ENCODE measurements around the gene CNTD1.

The CNTD1 gene

DNA sequence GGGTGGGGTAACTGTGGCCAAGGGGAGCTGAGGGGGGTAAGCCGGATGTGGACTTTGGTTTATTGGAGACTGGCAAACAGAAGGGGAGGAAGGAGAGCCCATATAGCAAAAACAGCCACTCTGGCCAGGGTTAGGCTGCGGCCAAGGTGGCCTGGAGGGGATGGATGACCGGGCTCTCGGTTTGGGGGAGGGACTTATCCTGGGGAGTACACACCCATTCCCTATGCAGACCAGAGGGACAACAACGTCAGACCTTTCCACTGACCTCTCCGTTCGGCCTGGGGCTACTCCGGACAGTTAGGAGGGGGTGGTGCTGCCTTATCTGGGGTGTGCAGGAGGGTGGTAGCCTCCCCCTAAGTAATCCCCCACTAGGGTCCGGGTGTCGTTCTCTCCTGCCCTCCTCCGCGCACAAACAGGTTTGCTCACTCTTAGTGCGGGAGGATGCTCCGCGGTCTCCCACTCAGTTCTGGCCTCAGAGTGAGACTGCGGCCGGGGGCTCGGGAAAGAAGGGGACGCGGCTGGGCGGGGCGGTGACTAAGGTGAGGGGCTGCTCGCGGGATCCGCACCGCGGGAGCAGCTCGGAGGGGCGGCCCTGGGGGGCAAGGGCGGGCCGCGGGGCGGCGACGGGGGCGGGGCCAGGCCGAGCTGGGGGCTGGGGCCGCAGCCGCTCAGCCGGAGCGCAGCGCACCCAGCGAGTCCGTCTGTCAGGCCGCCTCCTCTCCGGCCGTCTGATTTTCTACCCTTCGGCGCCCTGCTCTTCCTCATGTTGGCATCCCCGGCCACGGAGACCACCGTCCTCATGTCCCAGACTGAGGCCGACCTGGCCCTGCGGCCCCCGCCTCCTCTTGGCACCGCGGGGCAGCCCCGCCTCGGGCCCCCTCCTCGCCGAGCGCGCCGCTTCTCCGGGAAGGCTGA, 18.5 kb upstream of the CNTD1 start, which contains the start of gene WNK4:
Gene WNK4, plus strand, starts transcription at position 675 of the 915 bp plus-strand sequence. Its CDS starts 89 bp downstream, at position 764.
- H3K27me3 ChIP-seq (ENCODE audit: control insufficient read depth, insufficient read depth, low read length, poor library complexity, severe bottlenecking): peaks cover 47% of the 10 kb centered on the region
- peaks cover 8% of the 10 kb centered on the region for H3K36me3 ChIP-seq (ENCODE audit: control insufficient read depth, insufficient read depth, low read length)
- no peak within 1 kb of the TSS for H3K27ac ChIP-seq (ENCODE audit: insufficient read depth, low read depth, low read length, poor library complexity, severe bottlenecking)
- H3K9me3 ChIP-seq (ENCODE audit: control insufficient read depth, low read length): no peaks in the 10 kb centered on the region
- no peaks in the 10 kb centered on the region for H3K4me1 ChIP-seq (ENCODE audit: control insufficient read depth, insufficient read depth, low read length)
- WGBS, 2 experiments: 2 to 3% methylated on average over 65 of the region's 65 CpGs
- peak within 1 kb of the TSS; percentile 40 for H3K4me3 ChIP-seq (ENCODE audit: insufficient read depth, low read depth, low read length)

DNA sequence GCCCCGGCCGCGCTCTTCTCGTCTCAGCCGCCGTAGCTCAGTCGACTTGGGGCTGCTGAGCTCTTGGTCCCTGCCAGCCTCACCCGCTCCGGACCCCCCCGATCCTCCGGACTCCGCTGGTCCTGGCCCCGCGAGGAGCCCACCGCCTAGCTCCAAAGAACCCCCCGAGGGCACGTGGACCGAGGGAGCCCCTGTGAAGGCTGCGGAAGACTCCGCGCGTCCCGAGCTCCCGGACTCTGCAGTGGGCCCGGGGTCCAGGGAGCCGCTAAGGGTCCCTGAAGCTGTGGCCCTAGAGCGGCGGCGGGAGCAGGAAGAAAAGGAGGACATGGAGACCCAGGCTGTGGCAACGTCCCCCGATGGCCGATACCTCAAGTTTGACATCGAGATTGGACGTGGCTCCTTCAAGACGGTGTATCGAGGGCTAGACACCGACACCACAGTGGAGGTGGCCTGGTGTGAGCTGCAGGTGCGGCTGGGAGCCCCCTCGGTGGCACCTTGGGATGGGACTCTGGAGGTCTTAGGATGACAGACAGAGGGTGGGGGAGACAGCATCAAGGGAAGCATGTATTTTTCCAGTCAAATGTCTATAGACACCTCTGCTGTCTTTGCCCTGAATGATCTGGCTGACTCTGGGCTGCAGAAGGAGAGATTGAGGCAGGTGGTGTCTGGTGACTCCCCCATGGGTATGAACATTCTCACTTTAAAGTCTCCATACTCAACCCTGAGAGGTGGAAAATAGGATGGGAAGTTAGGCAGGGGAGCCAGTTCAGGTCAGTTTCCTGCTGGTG, 17.6 kb upstream of the CNTD1 start:
- Histone ChIP-seq H3K36me3 (ENCODE audit: control insufficient read depth, insufficient read depth, low read length) (no peaks in the 10 kb centered on the region), H3K27me3 (ENCODE audit: control insufficient read depth, insufficient read depth, low read length, poor library complexity, severe bottlenecking) (peaks cover 51% of the 10 kb centered on the region), H3K9me3 (ENCODE audit: control insufficient read depth, low read length) (no peaks in the 10 kb centered on the region), H3K4me3 (ENCODE audit: insufficient read depth, low read depth, low read length) (peak overlapping the region; percentile 40), H3K4me1 (ENCODE audit: control insufficient read depth, insufficient read depth, low read length) (no peaks in the 10 kb centered on the region), H3K27ac (ENCODE audit: insufficient read depth, low read depth, low read length, poor library complexity, severe bottlenecking) (no peak overlapping the region)
- WGBS, 2 experiments: 7 to 9% methylated on average over 39 of the region's 39 CpGs

DNA sequence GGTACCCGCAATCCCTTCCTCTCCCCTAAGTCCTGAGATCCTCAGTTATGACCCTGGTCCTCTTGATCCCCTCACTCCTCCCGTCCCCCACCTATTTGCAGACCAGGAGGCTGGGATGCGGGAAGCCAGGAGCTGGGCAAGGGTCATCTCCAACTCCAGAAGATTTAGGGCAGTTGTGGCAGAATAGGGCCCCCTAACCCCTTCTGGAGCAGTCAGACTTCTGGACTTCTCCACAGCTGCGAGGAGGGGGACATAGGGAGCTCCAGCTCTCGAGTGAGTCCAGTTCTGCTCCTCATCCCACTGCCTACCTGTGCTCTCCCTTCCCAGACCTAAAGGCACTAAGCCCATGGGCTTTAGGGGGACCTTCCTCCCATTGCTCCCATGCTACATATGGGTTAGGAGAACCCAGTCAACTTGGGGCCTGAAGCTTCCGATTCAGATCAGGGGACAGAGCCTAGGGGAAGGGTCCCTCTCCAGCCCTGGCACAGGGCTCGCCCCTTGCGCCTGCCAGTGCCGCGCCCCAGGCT, 17.0 kb upstream of the CNTD1 start:
- no peak overlapping the region for H3K27ac ChIP-seq (ENCODE audit: insufficient read depth, low read depth, low read length, poor library complexity, severe bottlenecking)
- no peak overlapping the region for H3K4me3 ChIP-seq (ENCODE audit: insufficient read depth, low read depth, low read length)
- no peaks in the 10 kb centered on the region for H3K36me3 ChIP-seq (ENCODE audit: control insufficient read depth, insufficient read depth, low read length)
- 85 to 86% methylated on average over 10 of the region's 10 CpGs for WGBS, 2 experiments
- no peaks in the 10 kb centered on the region for H3K9me3 ChIP-seq (ENCODE audit: control insufficient read depth, low read length)
- peaks cover 51% of the 10 kb centered on the region for H3K27me3 ChIP-seq (ENCODE audit: control insufficient read depth, insufficient read depth, low read length, poor library complexity, severe bottlenecking)
- H3K4me1 ChIP-seq (ENCODE audit: control insufficient read depth, insufficient read depth, low read length): no peaks in the 10 kb centered on the region

DNA sequence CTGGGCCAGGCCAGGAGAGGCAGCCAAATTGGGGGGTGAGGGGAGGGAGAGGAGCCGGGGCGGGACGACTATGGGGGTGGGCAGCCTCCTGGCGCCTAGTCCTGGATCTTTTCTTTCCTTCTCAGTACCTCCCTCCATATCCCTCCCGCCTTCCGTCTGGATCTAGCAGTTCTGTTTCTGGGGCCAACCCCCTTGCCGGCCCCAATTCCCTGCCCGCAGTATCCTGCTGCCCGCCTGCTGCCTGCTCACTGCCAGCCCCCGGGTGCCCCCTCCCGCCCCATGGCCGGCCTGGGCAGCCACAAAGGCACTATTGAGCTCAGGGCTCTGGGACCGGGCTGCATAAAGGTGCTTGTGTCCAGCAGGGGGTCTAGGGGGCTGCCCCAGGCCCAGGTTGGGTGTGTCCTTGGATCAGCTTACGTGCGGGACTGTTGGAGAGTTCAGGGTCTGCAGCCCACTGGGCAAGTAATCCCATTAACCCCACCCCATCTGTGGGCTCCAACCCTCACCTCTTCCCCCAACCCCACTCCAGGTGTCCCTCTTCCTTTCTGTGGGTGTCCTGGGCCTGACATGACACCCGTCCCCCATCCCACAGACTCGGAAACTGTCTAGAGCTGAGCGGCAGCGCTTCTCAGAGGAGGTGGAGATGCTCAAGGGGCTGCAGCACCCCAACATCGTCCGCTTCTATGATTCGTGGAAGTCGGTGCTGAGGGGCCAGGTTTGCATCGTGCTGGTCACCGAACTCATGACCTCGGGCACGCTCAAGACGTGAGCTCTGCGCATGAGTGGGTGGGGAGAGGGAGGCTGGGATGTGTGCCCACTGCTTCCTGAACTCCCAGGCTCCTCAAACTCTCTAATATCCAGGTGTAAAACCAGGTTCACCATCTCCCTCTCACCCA, 16.2 kb upstream of the CNTD1 start:
- H3K27me3 ChIP-seq (ENCODE audit: control insufficient read depth, insufficient read depth, low read length, poor library complexity, severe bottlenecking): peaks cover 51% of the 10 kb centered on the region
- no peak overlapping the region for H3K4me3 ChIP-seq (ENCODE audit: insufficient read depth, low read depth, low read length)
- H3K36me3 ChIP-seq (ENCODE audit: control insufficient read depth, insufficient read depth, low read length): no peaks in the 10 kb centered on the region
- H3K9me3 ChIP-seq (ENCODE audit: control insufficient read depth, low read length): no peaks in the 10 kb centered on the region
- no peaks in the 10 kb centered on the region for H3K4me1 ChIP-seq (ENCODE audit: control insufficient read depth, insufficient read depth, low read length)
- WGBS, 2 experiments: 74 to 81% methylated on average over 28 to 29 of the region's 29 CpGs
- H3K27ac ChIP-seq (ENCODE audit: insufficient read depth, low read depth, low read length, poor library complexity, severe bottlenecking): no peak overlapping the region

DNA sequence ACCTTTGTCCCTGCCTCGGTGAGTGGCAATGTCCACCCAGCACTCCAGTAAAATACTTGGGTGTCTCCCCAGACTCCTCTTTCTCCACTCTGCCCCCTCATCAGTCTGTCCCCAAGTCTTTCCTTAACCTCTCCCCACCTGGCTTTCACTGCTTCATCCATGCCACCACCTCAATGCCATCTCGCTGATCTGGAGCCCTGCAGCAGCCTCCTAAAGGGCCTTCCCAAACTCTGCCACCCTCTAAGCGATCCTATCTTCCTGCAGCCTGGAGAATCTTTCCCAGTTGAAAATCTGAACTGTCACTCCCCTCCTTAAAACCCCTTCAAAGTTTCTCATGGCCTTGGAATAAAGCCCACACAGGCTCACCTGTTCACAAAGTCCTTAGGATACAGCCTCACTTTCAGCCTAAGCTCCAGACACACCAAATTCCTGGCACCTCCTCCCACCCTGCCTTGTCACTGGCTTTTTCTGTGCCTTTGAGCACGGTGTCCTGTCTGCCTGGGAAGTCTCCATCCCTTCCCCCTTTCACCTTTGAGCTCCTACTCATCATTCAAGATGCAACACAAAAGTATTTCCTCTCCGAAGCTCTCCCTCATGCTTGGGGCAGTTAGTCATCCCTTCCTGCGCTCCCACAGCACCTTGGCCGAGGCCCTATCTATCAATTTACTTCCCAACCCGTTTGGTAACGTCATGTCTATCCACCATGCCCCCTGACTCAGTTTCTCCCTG, 15.4 kb upstream of the CNTD1 start:
- H3K36me3 ChIP-seq (ENCODE audit: control insufficient read depth, insufficient read depth, low read length): no peaks in the 10 kb centered on the region
- H3K9me3 ChIP-seq (ENCODE audit: control insufficient read depth, low read length): no peaks in the 10 kb centered on the region
- WGBS, 2 experiments: 57 to 60% methylated on average over 9 of the region's 9 CpGs
- no peak overlapping the region for H3K27ac ChIP-seq (ENCODE audit: insufficient read depth, low read depth, low read length, poor library complexity, severe bottlenecking)
- H3K4me3 ChIP-seq (ENCODE audit: insufficient read depth, low read depth, low read length): no peak overlapping the region
- no peaks in the 10 kb centered on the region for H3K4me1 ChIP-seq (ENCODE audit: control insufficient read depth, insufficient read depth, low read length)
- peaks cover 56% of the 10 kb centered on the region for H3K27me3 ChIP-seq (ENCODE audit: control insufficient read depth, insufficient read depth, low read length, poor library complexity, severe bottlenecking)

DNA sequence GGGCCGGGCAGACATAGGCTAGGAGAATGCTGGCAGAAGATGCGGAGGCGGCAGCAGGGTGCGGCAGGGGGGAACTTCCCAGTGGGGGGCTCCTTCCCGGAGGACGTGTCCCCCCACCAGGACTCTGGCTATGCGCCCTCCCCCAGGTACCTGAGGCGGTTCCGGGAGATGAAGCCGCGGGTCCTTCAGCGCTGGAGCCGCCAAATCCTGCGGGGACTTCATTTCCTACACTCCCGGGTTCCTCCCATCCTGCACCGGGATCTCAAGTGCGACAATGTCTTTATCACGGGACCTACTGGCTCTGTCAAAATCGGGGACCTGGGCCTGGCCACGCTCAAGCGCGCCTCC, 14.9 kb upstream of the CNTD1 start:
- no peaks in the 10 kb centered on the region for H3K9me3 ChIP-seq (ENCODE audit: control insufficient read depth, low read length)
- peaks cover 56% of the 10 kb centered on the region for H3K27me3 ChIP-seq (ENCODE audit: control insufficient read depth, insufficient read depth, low read length, poor library complexity, severe bottlenecking)
- no peak overlapping the region for H3K27ac ChIP-seq (ENCODE audit: insufficient read depth, low read depth, low read length, poor library complexity, severe bottlenecking)
- H3K4me3 ChIP-seq (ENCODE audit: insufficient read depth, low read depth, low read length): no peak overlapping the region
- H3K36me3 ChIP-seq (ENCODE audit: control insufficient read depth, insufficient read depth, low read length): no peaks in the 10 kb centered on the region
- H3K4me1 ChIP-seq (ENCODE audit: control insufficient read depth, insufficient read depth, low read length): no peaks in the 10 kb centered on the region
- WGBS, 2 experiments: 78% methylated on average over 22 of the region's 22 CpGs

DNA sequence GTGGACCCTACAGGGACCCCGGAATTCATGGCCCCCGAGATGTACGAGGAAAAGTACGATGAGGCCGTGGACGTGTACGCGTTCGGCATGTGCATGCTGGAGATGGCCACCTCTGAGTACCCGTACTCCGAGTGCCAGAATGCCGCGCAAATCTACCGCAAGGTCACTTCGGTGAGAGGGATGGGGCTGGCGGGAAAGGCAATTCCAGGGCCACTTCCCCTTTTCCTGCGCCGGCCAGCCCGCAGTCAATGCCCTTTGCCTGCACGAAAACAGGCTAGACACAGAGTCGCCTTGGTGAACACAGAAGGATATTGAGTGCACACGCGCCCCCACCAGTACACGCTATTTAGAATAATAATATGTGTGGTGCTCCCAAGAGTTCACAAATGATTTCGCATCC, 14.3 kb upstream of the CNTD1 start:
- H3K9me3 ChIP-seq (ENCODE audit: control insufficient read depth, low read length): no peaks in the 10 kb centered on the region
- H3K36me3 ChIP-seq (ENCODE audit: control insufficient read depth, insufficient read depth, low read length): no peaks in the 10 kb centered on the region
- peaks cover 56% of the 10 kb centered on the region for H3K27me3 ChIP-seq (ENCODE audit: control insufficient read depth, insufficient read depth, low read length, poor library complexity, severe bottlenecking)
- H3K27ac ChIP-seq (ENCODE audit: insufficient read depth, low read depth, low read length, poor library complexity, severe bottlenecking): no peak overlapping the region
- H3K4me1 ChIP-seq (ENCODE audit: control insufficient read depth, insufficient read depth, low read length): no peaks in the 10 kb centered on the region
- 92 to 95% methylated on average over 25 of the region's 25 CpGs for WGBS, 2 experiments
- no peak overlapping the region for H3K4me3 ChIP-seq (ENCODE audit: insufficient read depth, low read depth, low read length)

DNA sequence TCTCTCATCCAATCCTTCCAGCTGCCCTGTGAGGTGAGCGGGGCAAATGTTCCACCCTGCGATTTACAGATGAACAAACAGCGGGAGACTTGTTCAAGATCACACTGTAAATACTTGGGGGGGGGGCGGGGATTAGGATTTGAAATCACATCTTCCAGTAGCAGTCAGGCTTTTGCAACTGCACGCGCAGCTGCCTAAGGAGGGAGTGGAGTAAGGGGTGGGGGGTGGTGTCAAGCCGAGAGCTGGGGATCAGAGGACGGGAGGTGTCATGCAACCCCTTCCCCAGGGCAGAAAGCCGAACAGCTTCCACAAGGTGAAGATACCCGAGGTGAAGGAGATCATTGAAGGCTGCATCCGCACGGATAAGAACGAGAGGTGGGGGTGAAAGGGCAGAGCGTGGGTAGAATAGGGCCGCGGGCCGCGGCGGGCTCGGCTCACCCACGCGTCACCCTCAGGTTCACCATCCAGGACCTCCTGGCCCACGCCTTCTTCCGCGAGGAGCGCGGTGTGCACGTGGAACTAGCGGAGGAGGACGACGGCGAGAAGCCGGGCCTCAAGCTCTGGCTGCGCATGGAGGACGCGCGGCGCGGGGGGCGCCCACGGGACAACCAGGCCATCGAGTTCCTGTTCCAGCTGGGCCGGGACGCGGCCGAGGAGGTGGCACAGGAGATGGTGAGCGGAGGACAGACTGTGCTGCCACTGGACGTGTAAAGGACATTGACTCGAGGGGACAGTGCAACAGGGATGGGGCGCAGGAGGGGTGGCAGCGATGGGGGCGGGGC, 13.7 kb upstream of the CNTD1 start:
- Histone ChIP-seq H3K4me1 (ENCODE audit: control insufficient read depth, insufficient read depth, low read length) (no peaks in the 10 kb centered on the region), H3K27ac (ENCODE audit: insufficient read depth, low read depth, low read length, poor library complexity, severe bottlenecking) (no peak overlapping the region), H3K27me3 (ENCODE audit: control insufficient read depth, insufficient read depth, low read length, poor library complexity, severe bottlenecking) (peaks cover 56% of the 10 kb centered on the region), H3K4me3 (ENCODE audit: insufficient read depth, low read depth, low read length) (no peak overlapping the region), H3K9me3 (ENCODE audit: control insufficient read depth, low read length) (no peaks in the 10 kb centered on the region), H3K36me3 (ENCODE audit: control insufficient read depth, insufficient read depth, low read length) (no peaks in the 10 kb centered on the region)
- 93% methylated on average over 52 of the region's 52 CpGs for WGBS, 2 experiments

DNA sequence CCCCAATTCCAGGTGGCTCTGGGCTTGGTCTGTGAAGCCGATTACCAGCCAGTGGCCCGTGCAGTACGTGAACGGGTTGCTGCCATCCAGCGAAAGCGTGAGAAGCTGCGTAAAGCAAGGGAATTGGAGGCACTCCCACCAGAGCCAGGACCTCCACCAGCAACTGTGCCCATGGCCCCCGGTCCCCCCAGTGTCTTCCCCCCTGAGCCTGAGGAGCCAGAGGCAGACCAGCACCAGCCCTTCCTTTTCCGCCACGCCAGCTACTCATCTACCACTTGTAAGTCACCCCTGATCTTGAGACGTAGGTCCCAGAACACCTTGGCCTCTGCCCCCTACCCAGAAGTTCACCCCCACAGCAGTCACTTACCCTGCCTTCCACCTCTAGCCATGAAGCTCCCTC, 11.4 kb upstream of the CNTD1 start:
- Histone ChIP-seq H3K4me1 (ENCODE audit: control insufficient read depth, insufficient read depth, low read length) (no peaks in the 10 kb centered on the region), H3K36me3 (ENCODE audit: control insufficient read depth, insufficient read depth, low read length) (no peaks in the 10 kb centered on the region), H3K27ac (ENCODE audit: insufficient read depth, low read depth, low read length, poor library complexity, severe bottlenecking) (no peak overlapping the region), H3K27me3 (ENCODE audit: control insufficient read depth, insufficient read depth, low read length, poor library complexity, severe bottlenecking) (peaks cover 33% of the 10 kb centered on the region), H3K4me3 (ENCODE audit: insufficient read depth, low read depth, low read length) (no peak overlapping the region), H3K9me3 (ENCODE audit: control insufficient read depth, low read length) (no peaks in the 10 kb centered on the region)
- WGBS, 2 experiments: 92 to 95% methylated on average over 11 of the region's 11 CpGs

All from ectodermal cell (in vitro differentiated cells).